OCI-M2 (cell line): ENCODE results near the gene MRPL37.

Experiments
- DNase-seq: peaks from one replicate; lab custom pipeline; 2025; ENCODE audit not compliant: unreplicated experiment; lab: John Stamatoyannopoulos, UW

The MRPL37 gene

GRCh38 chr1:54238353-54239034, 38.5 kb downstream of the MRPL37 start:
- DNase-seq: no peak

DNA sequence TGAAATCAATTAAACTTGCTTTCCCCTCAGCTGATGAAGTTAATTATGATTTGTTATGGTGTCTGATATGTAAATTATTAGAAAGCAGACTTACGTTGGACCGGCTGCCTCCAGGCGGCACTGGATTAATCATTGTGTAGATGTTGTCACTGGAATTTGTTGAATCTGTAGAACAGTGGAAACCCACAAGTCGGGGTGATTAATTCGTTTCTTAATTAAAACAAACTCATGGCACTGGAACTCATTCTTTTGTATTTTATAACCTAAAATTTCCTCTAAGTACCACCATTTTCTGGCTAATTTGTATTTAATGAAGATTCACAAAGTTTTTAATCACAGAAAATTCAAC, 39.0 kb downstream of the MRPL37 start:
- DNase-seq: no peak

- DNase-seq: no peak
Measured at GRCh38 chr1:54239631-54240031, 39.7 kb downstream of the MRPL37 start.

DNA sequence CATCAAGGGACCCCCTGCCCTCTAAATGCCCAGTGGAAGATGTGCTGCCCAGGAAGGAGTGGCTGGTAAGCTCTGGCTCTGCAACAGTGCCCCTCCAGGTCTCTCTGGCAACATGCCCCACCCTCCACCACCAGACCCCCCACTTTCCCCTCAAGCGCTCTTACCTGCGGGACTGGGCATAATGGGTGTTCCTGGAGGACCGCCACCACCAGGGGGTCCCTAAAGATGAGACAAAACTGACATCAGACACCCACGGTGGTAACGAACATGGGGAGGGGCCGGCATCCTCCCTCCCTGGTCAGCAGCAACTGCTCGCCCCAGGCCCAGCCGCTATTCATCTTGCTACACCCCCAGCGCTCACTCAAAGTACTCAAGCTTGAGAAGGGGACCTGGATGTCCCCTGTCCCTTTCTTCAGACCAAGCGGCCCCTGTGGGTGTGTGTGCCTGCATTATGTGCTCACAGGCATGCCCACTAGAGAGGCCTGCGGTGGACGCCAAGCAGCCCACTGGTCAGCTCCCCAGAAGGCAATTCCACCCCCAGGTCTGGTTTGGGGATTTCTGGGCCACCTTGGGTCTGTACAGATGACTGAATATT, 40.9 kb downstream of the MRPL37 start:
- DNase-seq: no peak

GRCh38 chr1:54241364-54241763, 41.4 kb downstream of the MRPL37 start:
- no peak for DNase-seq

DNA sequence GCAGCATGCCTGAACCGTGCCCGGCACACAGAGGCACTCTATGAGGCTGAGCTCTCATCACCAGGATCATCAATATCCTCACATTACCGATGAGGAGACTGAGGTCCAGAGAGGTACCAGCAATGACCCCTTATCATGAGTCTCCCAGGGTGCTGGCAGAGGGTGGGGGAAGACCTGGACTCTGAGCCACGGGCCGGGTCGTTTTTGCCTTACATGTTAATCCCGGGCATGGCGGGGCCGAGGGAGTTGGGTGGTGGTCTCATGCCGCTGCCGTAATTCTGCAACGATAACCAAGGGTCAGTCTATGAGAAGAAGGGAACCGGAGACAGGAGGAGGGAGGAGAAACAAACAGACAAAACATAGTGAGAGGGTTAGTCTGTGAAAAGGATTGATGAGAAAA, 43.1 kb downstream of the MRPL37 start:
- no peak for DNase-seq

DNA sequence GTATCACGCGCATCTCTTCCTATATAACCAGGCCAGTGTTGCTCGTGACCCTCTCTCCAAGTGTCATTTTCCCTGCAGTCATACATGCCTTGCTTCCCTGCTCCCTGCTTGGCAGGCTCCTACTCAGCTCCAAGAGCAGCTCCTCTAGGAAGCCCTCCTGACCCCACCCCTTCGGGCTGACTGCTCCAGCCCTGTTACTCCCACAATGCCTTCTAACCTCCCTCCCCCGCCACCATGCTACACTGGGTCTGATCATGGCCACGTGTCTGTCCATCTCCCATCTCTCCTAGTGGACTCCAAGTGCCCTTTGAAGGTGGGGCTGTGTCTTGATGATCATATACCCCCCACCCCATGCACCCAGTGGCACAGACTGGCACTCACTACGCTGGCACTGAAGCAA, 44.7 kb downstream of the MRPL37 start:
- no peak for DNase-seq

DNA sequence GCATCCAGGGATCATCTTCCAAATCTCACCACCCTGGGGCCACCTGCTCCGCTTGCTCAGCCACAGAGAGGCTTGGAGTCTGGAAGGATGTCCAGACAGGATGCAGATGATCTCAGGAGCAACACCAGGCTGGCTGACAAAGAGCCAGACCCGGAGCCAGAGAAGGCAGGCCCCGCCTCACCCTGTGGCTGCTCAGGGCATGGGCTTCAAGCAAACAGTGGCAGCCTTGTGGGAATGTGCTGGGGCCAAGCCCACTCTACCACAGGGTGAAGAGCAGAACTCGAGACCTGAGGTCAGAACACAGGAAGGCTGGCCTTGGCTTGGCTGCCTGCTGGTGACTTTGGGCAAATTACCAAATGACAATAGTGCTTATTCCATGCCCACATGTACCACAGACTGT, 45.5 kb downstream of the MRPL37 start:
- DNase-seq: no peak

GRCh38 chr1:54246116-54246721, 46.3 kb downstream of the MRPL37 start:
- no peak for DNase-seq

DNA sequence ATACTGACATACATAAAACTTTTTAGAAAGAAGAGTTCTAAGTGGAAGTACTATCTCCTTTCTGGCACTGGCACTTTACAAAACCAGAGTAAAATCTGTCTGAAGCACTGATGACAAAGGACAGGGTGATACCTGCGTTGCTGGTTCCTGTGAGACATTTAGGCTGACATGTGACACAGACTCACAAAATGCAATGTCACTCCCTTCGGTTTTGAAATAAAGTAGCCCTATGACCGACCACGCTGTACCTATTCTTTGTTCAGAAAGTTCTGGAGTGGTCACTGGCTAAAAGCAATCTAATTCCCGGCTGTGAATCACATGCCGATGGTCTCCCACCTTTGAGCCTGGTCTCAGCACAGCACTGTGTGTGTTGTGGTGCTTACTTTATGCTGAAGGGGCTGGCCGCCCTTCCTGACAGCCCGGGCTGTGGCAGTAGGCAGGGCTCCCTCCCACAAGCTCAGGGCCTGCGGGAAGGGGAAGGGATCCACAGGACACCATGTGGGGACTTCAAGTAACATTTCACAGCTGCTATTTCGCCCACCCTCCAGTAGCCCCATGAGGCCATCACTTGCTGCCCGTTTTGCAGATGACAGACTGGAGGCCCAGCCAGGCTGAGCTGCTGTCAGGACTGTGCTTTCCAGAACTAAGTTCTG, 48.0 kb downstream of the MRPL37 start:
- DNase-seq: no peak

DNA sequence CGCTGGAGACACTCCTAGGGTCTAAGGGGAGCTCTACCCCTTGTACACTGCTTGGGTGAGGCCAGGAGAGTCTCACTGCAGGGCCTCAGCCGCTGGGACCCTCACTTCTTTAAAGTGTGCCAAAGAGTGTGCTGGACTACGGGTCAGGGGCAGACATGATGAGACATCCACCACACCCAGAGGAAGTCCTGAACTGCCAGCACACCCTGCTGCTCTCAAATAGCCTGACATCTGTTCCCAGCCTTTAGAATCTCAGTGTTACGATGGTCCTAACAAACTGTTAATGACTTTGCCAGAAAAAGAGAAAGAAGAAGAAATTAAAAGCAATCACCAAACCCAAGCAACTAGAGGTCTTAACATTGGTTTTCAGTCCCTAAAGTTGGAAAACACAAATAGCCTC, 49.0 kb downstream of the MRPL37 start:
- no peak for DNase-seq

DNA sequence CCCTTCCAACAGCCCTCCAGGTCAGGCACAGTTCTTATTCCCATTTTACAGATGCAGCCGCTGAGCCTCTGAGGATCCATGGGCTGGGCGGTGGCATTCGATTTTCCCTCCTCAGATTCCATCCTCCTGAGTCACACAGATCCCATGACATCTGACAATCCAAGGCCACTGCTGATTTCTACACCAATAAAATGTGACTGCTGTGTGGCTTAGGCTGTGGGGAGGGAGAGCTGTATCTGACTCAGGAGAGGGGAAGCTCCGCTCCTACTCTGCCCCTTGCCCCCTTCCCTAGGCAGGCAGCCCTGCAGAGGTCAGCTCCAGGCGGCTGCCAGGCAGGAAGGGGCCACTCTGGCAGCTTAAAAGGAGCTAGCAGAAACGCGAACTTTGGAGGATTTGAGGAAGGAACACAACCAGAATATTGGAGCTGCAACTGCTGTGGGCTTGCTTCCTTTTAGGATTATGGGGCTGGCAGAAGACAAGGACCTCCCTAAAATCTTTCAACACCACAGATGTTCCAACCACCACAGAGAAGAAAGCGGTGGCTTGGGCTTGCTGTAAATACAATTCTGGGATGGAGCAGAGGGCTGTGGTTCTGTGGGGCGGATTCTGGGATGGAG, 50.0 kb downstream of the MRPL37 start:
- DNase-seq: no peak

- DNase-seq: no peak
Measured at GRCh38 chr1:54250670-54251069, 50.7 kb downstream of the MRPL37 start.

- no peak for DNase-seq
Measured at GRCh38 chr1:54252371-54252936, 52.5 kb downstream of the MRPL37 start.

GRCh38 chr1:54253480-54253879, 53.5 kb downstream of the MRPL37 start:
- DNase-seq: no peak

- DNase-seq: no peak
Measured at GRCh38 chr1:54254055-54254454, 54.1 kb downstream of the MRPL37 start.

DNA sequence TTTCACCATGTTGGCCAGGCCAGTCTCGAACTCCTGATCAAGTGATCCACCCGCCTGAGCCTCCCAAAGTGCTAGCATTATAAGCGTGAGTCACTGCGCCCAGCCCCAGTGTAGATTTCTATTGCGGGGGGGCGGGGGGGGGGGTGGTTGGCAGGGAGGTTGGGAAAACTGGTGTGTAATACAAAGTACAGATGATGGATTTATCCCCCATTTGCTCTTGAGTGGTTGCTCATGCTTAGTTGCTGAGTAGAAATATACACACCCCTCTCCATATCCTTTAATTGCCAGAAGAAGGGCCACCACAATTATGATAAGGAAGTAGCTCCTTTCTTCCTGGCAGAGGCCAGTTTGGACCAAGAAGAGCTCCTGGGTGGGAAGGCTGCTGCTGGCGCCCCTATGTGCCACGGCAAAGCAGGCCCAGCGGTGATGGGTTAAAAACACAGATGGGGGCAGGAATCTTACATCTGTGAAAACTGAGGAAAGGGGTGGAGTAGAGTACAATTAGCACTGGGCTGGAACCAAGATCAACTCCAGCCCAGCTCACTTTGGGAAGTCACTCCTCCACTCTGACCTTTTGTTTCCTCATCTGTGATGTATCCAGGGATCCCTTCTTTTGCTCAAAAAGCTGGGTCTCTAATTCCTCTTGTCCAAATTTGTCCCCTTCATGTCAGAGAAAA, 55.2 kb downstream of the MRPL37 start:
- no peak for DNase-seq

- DNase-seq: no peak
Measured at GRCh38 chr1:54256522-54257345, 56.8 kb downstream of the MRPL37 start.

DNA sequence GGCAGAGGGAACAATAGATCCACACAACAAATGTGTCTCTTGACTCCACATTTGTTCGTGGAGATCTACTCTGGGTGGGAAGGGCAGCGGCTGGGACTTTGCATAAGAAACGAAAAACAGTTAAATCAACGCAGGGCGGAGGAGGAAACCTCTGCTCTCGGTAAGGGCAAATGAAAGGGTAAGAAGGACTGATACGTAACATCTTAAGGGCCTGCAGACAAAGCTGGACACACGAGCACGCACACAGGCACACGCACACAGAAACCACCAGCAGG, 57.3 kb downstream of the MRPL37 start:
- no peak for DNase-seq

DNA sequence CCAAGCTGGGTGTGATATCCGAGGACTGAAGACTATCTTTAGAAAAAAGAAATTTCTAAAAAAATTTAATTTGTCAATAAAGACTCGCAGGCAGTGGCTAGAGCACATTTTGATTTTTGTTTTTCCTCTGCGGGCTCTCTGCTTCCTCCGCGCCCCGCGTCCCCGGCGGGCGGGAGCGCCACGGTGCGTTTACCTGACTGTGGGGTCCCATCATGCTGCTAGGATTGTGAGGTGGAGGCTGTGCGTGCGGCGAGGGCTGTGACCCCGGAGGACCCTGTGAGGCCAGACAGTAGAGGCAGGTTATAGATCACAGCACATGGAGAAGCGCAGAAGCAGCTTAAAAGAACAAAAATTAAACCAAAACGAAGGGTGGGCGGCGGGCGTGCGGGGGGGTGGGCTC, 57.9 kb downstream of the MRPL37 start:
- no peak for DNase-seq
